ENCODE measurements around the gene SLC26A1.

The SLC26A1 gene

GRCh38 chr4:1027915-1028238, 34.7 kb upstream of the SLC26A1 start:
- DNase-seq = no peak

- no peak for DNase-seq
Measured at GRCh38 chr4:1027219-1027914, 34.2 kb upstream of the SLC26A1 start.

- DNase-seq = no peak
Measured at GRCh38 chr4:1026115-1026514, 32.9 kb upstream of the SLC26A1 start.

- no peak for DNase-seq
Measured at GRCh38 chr4:1024882-1025545, 31.8 kb upstream of the SLC26A1 start.

GRCh38 chr4:1023895-1024740, 30.9 kb upstream of the SLC26A1 start:
- no peak for DNase-seq

- DNase-seq = no peak
Measured at GRCh38 chr4:1023075-1023640, 30.0 kb upstream of the SLC26A1 start.

GRCh38 chr4:1022739-1023066, 29.5 kb upstream of the SLC26A1 start:
- DNase-seq = no peak

GRCh38 chr4:1022051-1022738, 29.0 kb upstream of the SLC26A1 start:
- DNase-seq = no peak

- DNase-seq = no peak
Measured at GRCh38 chr4:1021386-1022050, 28.3 kb upstream of the SLC26A1 start.

- DNase-seq = no peak
Measured at GRCh38 chr4:1019729-1020470, 26.7 kb upstream of the SLC26A1 start.

GRCh38 chr4:1019320-1019719, 26.1 kb upstream of the SLC26A1 start:
- no peak for DNase-seq

GRCh38 chr4:1018147-1019020, 25.2 kb upstream of the SLC26A1 start:
- no peak for DNase-seq

- no peak for DNase-seq
Measured at GRCh38 chr4:1017706-1018105, 24.5 kb upstream of the SLC26A1 start.

GRCh38 chr4:1017211-1017610, 24.0 kb upstream of the SLC26A1 start:
- DNase-seq = no peak

GRCh38 chr4:1015746-1016145, 22.5 kb upstream of the SLC26A1 start:
- DNase-seq = no peak

- no peak for DNase-seq
Measured at GRCh38 chr4:1015179-1015578, 22.0 kb upstream of the SLC26A1 start.

- DNase-seq = no peak
Measured at GRCh38 chr4:1014291-1015167, 21.3 kb upstream of the SLC26A1 start.

GRCh38 chr4:1013225-1014073, 20.2 kb upstream of the SLC26A1 start:
- DNase-seq = no peak
